PFSK-1 (cell line): Measurements from ENCODE around the gene OR56B1.

Experiments used
- FOXP2 ChIP-seq: optimal IDR thresholded peaks from 2 replicates; pipeline ENCODE3; 2011; ENCODE audit warnings: borderline replicate concordance, control low read depth, inconsistent platforms; ENCODE audit not compliant: insufficient read depth; ENCODE audit errors: extremely low read length, extremely low read depth
- POLR2AphosphoS5 ChIP-seq: IDR thresholded peaks from 2 replicates; pipeline ENCODE4 v1.6.1; 2012; ENCODE audit warnings: low read depth, mild to moderate bottlenecking, control low read depth, low read length, moderate library complexity
- REST ChIP-seq, 2 experiments: IDR thresholded peaks; 2 replicates each; pipeline versions ENCODE4 v1.6.1 to v1.8.0; 2011 to 2012; ENCODE audit warnings: low read depth in 2 of 2, low read length in 2 of 2, control low read depth in 1 of 2, inconsistent platforms in 1 of 2, mild to moderate bottlenecking in 1 of 2, moderate library complexity in 1 of 2; ENCODE audit not compliant: insufficient read depth in 1 of 2
- SIN3A ChIP-seq: IDR thresholded peaks from 2 replicates; pipeline ENCODE4 v1.6.1; 2012; ENCODE audit warnings: mild to moderate bottlenecking, low read length, moderate library complexity, borderline replicate concordance; ENCODE audit not compliant: insufficient read depth
- TAF1 ChIP-seq: IDR thresholded peaks from 2 replicates; pipeline ENCODE4 v1.6.1; 2012; ENCODE audit warnings: low read length, control low read depth, borderline replicate concordance; ENCODE audit not compliant: insufficient read depth

Gene OR56B1

GRCh38 chr11:5700421-5701054, 35.7 kb upstream of the OR56B1 start:
- no peak for TF ChIP-seq FOXP2
- no peak for TF ChIP-seq TAF1
- no peak for TF ChIP-seq SIN3A
- TF ChIP-seq REST (IDR thresholded peaks at IDR 0.05; ENCODE audit: insufficient read depth in 1 of 2, low read depth in 2 of 2, low read length in 2 of 2): no peak
- no peak for TF ChIP-seq POLR2AphosphoS5

- no peak for TF ChIP-seq FOXP2
- no peak for TF ChIP-seq POLR2AphosphoS5
- TF ChIP-seq REST (IDR thresholded peaks at IDR 0.05; ENCODE audit: insufficient read depth in 1 of 2, low read depth in 2 of 2, low read length in 2 of 2): no peak
- TF ChIP-seq SIN3A: no peak
- TF ChIP-seq TAF1: no peak
These were observed 35.1 kb upstream of the OR56B1 start for GRCh38 chr11:5701055-5701577.

- TF ChIP-seq REST (IDR thresholded peaks at IDR 0.05; ENCODE audit: insufficient read depth in 1 of 2, low read depth in 2 of 2, low read length in 2 of 2) (no peak), SIN3A (no peak), POLR2AphosphoS5 (no peak), TAF1 (no peak), FOXP2 (no peak)
These were observed 32.3 kb upstream of the OR56B1 start for GRCh38 chr11:5703741-5704536.

GRCh38 chr11:5705688-5706087, 30.6 kb upstream of the OR56B1 start:
- TF ChIP-seq SIN3A (no peak), POLR2AphosphoS5 (no peak), FOXP2 (no peak), REST (IDR thresholded peaks at IDR 0.05; ENCODE audit: insufficient read depth in 1 of 2, low read depth in 2 of 2, low read length in 2 of 2) (no peak), TAF1 (no peak)
